GM23338 (cell line): ENCODE data around the gene ADGRL3. TPM values are rescaled to one million over a fixed set of nuclear protein-coding genes. Genes with fewer than 3 reads are reported as not detected.

Experiments
- ATAC-seq: fragments of 200-7000 bp; cut with Tn5 transposase; 3 replicates; pipeline ENCODE4 v1.9.1; 2020
- DNase-seq: peaks from one replicate; pipeline ENCODE4 v3.0.0-alpha.2; 2015; ENCODE audit warnings: low spot score
- H2AFZ ChIP-seq: fragments of 200-600 bp; sonication (generic); 2 replicates; pipeline ENCODE4 v1.8.0; 2016; ENCODE audit warnings: antibody characterized with exemption, mild to moderate bottlenecking, moderate library complexity
- H3F3A ChIP-seq: fragments of 200-600 bp; sonication (generic); replicated peaks from 2 replicates; pipeline ENCODE4 v1.8.0; 2017; ENCODE audit warnings: antibody characterized with exemption, mixed run types, low read depth
- H3K27ac ChIP-seq: fragments of 200-600 bp; sonication (generic); 2 replicates; pipeline ENCODE4 v1.6.1; 2016; ENCODE audit warnings: low read depth
- H3K27me3 ChIP-seq: fragments of 200-600 bp; sonication (generic); 2 replicates; pipeline ENCODE4 v1.8.0; 2016; ENCODE audit warnings: mild to moderate bottlenecking, mixed run types, moderate library complexity; ENCODE audit not compliant: insufficient read depth
- H3K36me3 ChIP-seq: fragments of 200-600 bp; sonication (generic); 2 replicates; pipeline ENCODE4 v1.8.0; 2016; ENCODE audit warnings: mild to moderate bottlenecking; ENCODE audit not compliant: insufficient read depth
- H3K4me1 ChIP-seq: fragments of 200-600 bp; sonication (generic); 2 replicates; pipeline ENCODE4 v1.8.0; 2016; ENCODE audit warnings: mild to moderate bottlenecking, moderate library complexity; ENCODE audit not compliant: insufficient read depth
- H3K4me2 ChIP-seq: fragments of 200-600 bp; sonication (generic); 2 replicates; pipeline ENCODE4 v1.7.1; 2017; ENCODE audit warnings: mixed run types
- H3K4me3 ChIP-seq: fragments of 200-600 bp; sonication (generic); 2 replicates; pipeline ENCODE4 v1.6.1; 2016; ENCODE audit warnings: mixed run types
- H3K79me2 ChIP-seq: fragments of 200-600 bp; sonication (generic); replicated peaks from 2 replicates; pipeline ENCODE4 v1.8.0; 2017; ENCODE audit warnings: mild to moderate bottlenecking; ENCODE audit not compliant: insufficient read depth
- H3K9me2 ChIP-seq: fragments of 200-600 bp; sonication (generic); 2 replicates; pipeline ENCODE4 v1.8.0; 2017; ENCODE audit not compliant: insufficient read depth
- H4K20me1 ChIP-seq: fragments of 200-600 bp; sonication (generic); replicated peaks from 2 replicates; pipeline ENCODE4 v1.8.0; 2017; ENCODE audit warnings: mild to moderate bottlenecking; ENCODE audit not compliant: insufficient read depth
- H3K27ac Mint-ChIP-seq: 2 replicates; pipeline ENCODE4 v1.8.0; 2020; ENCODE audit warnings: inconsistent platforms, mild to moderate bottlenecking, moderate library complexity, mixed read lengths
- H3K27me3 Mint-ChIP-seq: 3 replicates; pipeline ENCODE4 v1.8.0; 2022; ENCODE audit warnings: low read depth, mild to moderate bottlenecking, moderate library complexity, mixed read lengths, inconsistent platforms; ENCODE audit not compliant: insufficient read depth, poor library complexity
- H3K36me3 Mint-ChIP-seq: 3 replicates; pipeline ENCODE4 v1.8.0; 2021; ENCODE audit warnings: low read depth, mild to moderate bottlenecking, inconsistent platforms, moderate library complexity, mixed read lengths
- H3K4me1 Mint-ChIP-seq: 3 replicates; pipeline ENCODE4 v1.8.0; 2020; ENCODE audit warnings: mild to moderate bottlenecking, inconsistent platforms, mixed read lengths
- H3K4me3 Mint-ChIP-seq: 3 replicates; pipeline ENCODE4 v1.8.0; 2021; ENCODE audit warnings: moderate library complexity, mild to moderate bottlenecking, inconsistent platforms, mixed read lengths
- H3K9me3 Mint-ChIP-seq: 3 replicates; pipeline ENCODE4 v1.8.0; 2020; ENCODE audit warnings: moderate library complexity, mild to moderate bottlenecking, inconsistent platforms, mixed read lengths
- CREB1 ChIP-seq: fragments of 250-450 bp; sonication (Bioruptor Pico); IDR thresholded peaks from 2 replicates; pipeline ENCODE4 v1.5.0; 2020; ENCODE audit warnings: low read depth, mild to moderate bottlenecking, moderate library complexity
- CTCF ChIP-seq, 2 experiments: fragments of 200-600 bp in 1 of 2; sonication (generic) in 1 of 2; conservative IDR thresholded peaks; 2 replicates each; pipeline versions ENCODE4 v1.5.1 to v1.6.1; 2016 to 2017; ENCODE audit warnings: antibody characterized with exemption in 2 of 2, low read depth in 2 of 2, mild to moderate bottlenecking in 2 of 2, moderate library complexity in 1 of 2
- ETS1 ChIP-seq: IDR thresholded peaks from 2 replicates; pipeline ENCODE4 v1.6.1; 2016; ENCODE audit warnings: antibody characterized with exemption
- EZH2 ChIP-seq: fragments of 200-600 bp; sonication (generic); IDR thresholded peaks from one replicate; pipeline ENCODE4 v1.8.0; 2017; ENCODE audit warnings: antibody characterized with exemption, mild to moderate bottlenecking, low read depth; ENCODE audit not compliant: unreplicated experiment
- EZH2phosphoT487 ChIP-seq: fragments of 200-600 bp; sonication (generic); IDR thresholded peaks from one replicate; pipeline ENCODE4 v1.8.1; 2018; ENCODE audit warnings: antibody characterized with exemption; ENCODE audit not compliant: unreplicated experiment
- JUNB ChIP-seq: IDR thresholded peaks from one replicate; pipeline ENCODE4 v1.6.1; 2016; ENCODE audit warnings: antibody characterized with exemption; ENCODE audit not compliant: unreplicated experiment
- NANOG ChIP-seq: IDR thresholded peaks from 2 replicates; pipeline ENCODE4 v1.6.1; 2016; ENCODE audit warnings: antibody characterized with exemption, borderline replicate concordance
- POLR2AphosphoS5 ChIP-seq: IDR thresholded peaks from 2 replicates; pipeline ENCODE4 v1.6.1; 2016; ENCODE audit warnings: antibody characterized with exemption, low read depth
- REST ChIP-seq: IDR thresholded peaks from one replicate; pipeline ENCODE4 v1.6.1; 2018; ENCODE audit warnings: antibody characterized with exemption; ENCODE audit not compliant: unreplicated experiment
- STAT1 ChIP-seq: IDR thresholded peaks from one replicate; pipeline ENCODE4 v1.6.1; 2016; ENCODE audit warnings: antibody characterized with exemption; ENCODE audit not compliant: unreplicated experiment
- ZNF114 ChIP-seq: fragments of 250-450 bp; sonication (Bioruptor Pico); IDR thresholded peaks from 2 replicates; pipeline ENCODE4 v1.5.0; 2020; ENCODE audit warnings: mild to moderate bottlenecking, moderate library complexity
- ZNF331 ChIP-seq: fragments of 250-450 bp; sonication (Bioruptor Pico); IDR thresholded peaks from 2 replicates; pipeline ENCODE4 v1.5.0; 2020; ENCODE audit warnings: low read depth, mild to moderate bottlenecking, moderate library complexity
- polyA plus RNA-seq: library from polyadenylated mRNA; unstranded; fragments of >200 nt; fragmentation: Nextera tagmentation; extraction: Ambion mirVana; gene quantifications from 2 replicates; pipeline ENCODE4 v1.2.1, GENCODE V29; 2016
- total RNA-seq: library from RNA; depleted of rRNA; stranded (reverse); fragments of >200 nt; shearing (Covaris generic); gene quantifications from 2 replicates; pipeline ENCODE4 v1.2.3, GENCODE V29; 2014
- TF ChIP-seq, protein P1 (sequence below): fragments of 250-450 bp; sonication (Bioruptor Pico); IDR thresholded peaks from 2 replicates; pipeline ENCODE4 v1.5.0; 2020; ENCODE audit warnings: mild to moderate bottlenecking, moderate library complexity

ADGRL3 gene
- total and polyA plus RNA-seq, 2 experiments from 2014 or later, result 9.7 to 16.5 TPM

DNA sequence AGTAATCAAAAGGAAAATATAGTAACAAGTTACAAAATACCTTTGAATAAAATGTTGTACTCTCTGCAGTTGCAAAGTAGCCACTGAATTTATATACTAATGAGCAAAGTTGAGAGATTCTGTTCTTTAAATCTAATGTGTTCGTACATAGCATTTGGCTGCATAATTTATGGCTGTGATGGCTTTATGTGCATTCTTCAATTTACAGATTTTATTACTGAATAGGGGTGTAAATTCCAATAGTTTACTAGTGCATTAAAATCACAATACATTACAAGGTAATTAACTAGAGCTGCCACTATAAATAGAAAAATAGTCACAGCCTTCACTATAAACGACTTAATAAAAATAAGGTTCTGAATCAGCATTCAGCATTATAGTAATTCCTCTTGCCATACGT is 620.0 kb downstream of the ADGRL3 start:
- H3K27me3 Mint-ChIP-seq, result no peaks in the 10 kb centered on the region

More for the DNA sequence above, 620.0 kb downstream of the ADGRL3 start:
- Histone ChIP-seq H3K9me2 (no peaks in the 10 kb centered on the region), H3K36me3 (no peaks in the 10 kb centered on the region), H3K4me1 (no peaks in the 10 kb centered on the region), H3K79me2 (no peaks in the 10 kb centered on the region), H3F3A (no peaks in the 10 kb centered on the region), H3K4me2 (no peak overlapping the region), H3K27ac (no peak overlapping the region), H3K27me3 (no peaks in the 10 kb centered on the region), H4K20me1 (no peaks in the 10 kb centered on the region), H2AFZ (no peak overlapping the region), H3K4me3 (no peak overlapping the region)
- no peak overlapping the region for H3K4me3 Mint-ChIP-seq
- peaks cover 20% of the 10 kb centered on the region for H3K9me3 Mint-ChIP-seq
- no peak for ATAC-seq
- TF ChIP-seq EZH2 (no peak), CTCF (conservative IDR thresholded peaks at IDR 0.05; ENCODE audit: low read depth in 2 of 2) (no peak), EZH2phosphoT487 (no peak), ETS1 (no peak), REST (no peak), ZNF331 (no peak), POLR2AphosphoS5 (no peak), STAT1 (no peak), NANOG (no peak), CREB1 (CRISPR knock-in tag) (no peak), JUNB (no peak), ZNF114 (CRISPR knock-in tag) (no peak)
- TF ChIP-seq, protein P1, sequence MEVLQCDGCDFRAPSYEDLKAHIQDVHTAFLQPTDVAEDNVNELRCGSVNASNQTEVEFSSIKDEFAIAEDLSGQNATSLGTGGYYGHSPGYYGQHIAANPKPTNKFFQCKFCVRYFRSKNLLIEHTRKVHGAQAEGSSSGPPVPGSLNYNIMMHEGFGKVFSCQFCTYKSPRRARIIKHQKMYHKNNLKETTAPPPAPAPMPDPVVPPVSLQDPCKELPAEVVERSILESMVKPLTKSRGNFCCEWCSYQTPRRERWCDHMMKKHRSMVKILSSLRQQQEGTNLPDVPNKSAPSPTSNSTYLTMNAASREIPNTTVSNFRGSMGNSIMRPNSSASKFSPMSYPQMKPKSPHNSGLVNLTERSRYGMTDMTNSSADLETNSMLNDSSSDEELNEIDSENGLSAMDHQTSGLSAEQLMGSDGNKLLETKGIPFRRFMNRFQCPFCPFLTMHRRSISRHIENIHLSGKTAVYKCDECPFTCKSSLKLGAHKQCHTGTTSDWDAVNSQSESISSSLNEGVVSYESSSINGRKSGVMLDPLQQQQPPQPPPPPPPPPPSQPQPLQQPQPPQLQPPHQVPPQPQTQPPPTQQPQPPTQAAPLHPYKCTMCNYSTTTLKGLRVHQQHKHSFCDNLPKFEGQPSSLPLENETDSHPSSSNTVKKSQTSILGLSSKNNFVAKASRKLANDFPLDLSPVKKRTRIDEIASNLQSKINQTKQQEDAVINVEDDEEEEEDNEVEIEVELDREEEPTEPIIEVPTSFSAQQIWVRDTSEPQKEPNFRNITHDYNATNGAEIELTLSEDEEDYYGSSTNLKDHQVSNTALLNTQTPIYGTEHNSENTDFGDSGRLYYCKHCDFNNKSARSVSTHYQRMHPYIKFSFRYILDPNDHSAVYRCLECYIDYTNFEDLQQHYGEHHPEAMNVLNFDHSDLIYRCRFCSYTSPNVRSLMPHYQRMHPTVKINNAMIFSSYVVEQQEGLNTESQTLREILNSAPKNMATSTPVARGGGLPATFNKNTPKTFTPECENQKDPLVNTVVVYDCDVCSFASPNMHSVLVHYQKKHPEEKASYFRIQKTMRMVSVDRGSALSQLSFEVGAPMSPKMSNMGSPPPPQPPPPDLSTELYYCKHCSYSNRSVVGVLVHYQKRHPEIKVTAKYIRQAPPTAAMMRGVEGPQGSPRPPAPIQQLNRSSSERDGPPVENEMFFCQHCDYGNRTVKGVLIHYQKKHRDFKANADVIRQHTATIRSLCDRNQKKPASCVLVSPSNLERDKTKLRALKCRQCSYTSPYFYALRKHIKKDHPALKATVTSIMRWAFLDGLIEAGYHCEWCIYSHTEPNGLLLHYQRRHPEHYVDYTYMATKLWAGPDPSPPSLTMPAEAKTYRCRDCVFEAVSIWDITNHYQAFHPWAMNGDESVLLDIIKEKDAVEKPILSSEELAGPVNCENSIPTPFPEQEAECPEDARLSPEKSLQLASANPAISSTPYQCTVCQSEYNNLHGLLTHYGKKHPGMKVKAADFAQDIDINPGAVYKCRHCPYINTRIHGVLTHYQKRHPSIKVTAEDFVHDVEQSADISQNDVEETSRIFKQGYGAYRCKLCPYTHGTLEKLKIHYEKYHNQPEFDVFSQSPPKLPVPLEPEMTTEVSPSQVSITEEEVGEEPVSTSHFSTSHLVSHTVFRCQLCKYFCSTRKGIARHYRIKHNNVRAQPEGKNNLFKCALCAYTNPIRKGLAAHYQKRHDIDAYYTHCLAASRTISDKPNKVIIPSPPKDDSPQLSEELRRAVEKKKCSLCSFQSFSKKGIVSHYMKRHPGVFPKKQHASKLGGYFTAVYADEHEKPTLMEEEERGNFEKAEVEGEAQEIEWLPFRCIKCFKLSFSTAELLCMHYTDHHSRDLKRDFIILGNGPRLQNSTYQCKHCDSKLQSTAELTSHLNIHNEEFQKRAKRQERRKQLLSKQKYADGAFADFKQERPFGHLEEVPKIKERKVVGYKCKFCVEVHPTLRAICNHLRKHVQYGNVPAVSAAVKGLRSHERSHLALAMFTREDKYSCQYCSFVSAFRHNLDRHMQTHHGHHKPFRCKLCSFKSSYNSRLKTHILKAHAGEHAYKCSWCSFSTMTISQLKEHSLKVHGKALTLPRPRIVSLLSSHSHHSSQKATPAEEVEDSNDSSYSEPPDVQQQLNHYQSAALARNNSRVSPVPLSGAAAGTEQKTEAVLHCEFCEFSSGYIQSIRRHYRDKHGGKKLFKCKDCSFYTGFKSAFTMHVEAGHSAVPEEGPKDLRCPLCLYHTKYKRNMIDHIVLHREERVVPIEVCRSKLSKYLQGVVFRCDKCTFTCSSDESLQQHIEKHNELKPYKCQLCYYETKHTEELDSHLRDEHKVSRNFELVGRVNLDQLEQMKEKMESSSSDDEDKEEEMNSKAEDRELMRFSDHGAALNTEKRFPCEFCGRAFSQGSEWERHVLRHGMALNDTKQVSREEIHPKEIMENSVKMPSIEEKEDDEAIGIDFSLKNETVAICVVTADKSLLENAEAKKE (CRISPR knock-in tag), result no peak
- peaks cover 4% of the 10 kb centered on the region for H3K4me1 Mint-ChIP-seq
- no peak for DNase-seq
- peaks cover 30% of the 10 kb centered on the region for H3K36me3 Mint-ChIP-seq
- H3K27ac Mint-ChIP-seq, result no peak overlapping the region
